NCI-H748 treated with DMSO at 0.1 percent for 48 hours (cell line): Measurements from ENCODE around the gene COL24A1.

ENCODE experiments used
- DNase-seq: peaks from one replicate; lab custom pipeline; 2025; lab: John Stamatoyannopoulos, UW

COL24A1 gene

GRCh38 chr1:85683292-85684025, 473.1 kb downstream of the COL24A1 start:
- no peak for DNase-seq

GRCh38 chr1:85681087-85681486, 475.5 kb downstream of the COL24A1 start:
- no peak for DNase-seq
